ENCODE data around the gene HOMEZ.
A peak's percentile ranks its signal among the peaks of the same experiment; 100 is the strongest.

HOMEZ gene

DNA sequence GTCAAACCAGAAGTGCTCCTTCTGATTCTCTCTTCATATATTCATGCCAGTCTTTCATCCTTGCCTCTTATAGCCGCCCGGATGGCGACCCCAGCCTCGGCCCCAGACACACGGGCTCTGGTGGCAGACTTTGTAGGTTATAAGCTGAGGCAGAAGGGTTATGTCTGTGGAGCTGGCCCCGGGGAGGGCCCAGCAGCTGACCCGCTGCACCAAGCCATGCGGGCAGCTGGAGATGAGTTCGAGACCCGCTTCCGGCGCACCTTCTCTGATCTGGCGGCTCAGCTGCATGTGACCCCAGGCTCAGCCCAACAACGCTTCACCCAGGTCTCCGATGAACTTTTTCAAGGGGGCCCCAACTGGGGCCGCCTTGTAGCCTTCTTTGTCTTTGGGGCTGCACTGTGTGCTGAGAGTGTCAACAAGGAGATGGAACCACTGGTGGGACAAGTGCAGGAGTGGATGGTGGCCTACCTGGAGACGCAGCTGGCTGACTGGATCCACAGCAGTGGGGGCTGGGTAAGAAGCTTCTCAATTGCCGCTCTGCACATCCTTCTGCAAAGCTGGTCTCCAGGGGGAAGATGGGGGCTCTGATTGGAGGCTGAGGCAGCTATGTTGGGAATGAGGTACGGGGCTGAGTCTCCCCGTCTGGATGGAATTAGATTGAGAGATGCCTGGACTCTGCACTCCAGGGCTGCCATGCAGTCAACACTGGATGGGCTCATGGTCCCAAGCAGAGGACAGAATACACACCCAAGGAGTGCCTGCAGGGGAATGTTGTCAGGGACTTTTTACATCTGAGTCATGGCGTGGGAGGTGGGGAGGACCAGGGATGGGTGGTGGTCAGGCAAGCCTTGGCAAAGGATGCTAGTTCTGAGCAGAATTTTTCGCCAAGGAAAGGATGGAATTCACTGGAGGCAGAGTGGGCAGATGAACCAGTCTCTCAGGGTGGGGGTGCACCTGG is 22.0 kb upstream of the HOMEZ start:
- no peak for DNase-seq (ENCODE audit: low spot score)

GRCh38 chr14:23307146-23307530 is 21.2 kb upstream of the HOMEZ start:
- no peak for DNase-seq (ENCODE audit: low spot score)

DNA sequence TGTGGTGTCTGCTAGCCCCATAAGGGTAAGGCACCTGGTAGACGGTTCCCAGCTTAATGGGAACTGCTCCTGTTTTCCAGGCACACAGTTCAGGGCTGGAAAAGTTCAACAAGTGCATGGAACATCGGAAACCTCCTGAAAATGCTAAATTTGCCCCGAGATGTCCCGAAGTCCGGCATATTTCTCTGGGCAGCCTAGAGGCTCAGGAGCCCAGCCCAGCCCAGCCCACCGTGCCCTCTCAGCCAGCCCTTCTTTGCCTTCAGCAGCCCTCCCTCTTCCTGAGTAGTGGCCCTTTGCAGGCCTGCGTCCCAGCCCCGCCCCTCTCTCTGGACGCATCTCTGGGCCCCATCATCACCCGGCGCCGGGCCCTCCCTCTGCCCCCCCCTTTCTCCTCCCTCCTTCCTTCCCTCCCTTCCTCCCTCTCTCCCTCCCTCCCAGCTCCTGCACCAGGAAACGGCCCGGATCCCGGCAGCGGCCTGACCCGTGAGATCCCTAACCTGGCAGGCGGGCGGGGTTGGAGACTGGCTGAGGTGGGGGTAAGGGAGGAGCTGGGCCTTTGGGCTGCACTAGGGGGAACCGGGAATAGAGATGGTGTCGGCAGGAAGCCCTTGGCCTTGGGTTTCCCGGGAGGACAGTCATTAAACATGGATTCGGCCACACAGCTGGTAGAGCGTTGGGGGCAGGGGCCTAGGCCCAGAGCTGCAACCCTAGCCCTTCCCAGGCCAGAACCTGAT is 20.6 kb upstream of the HOMEZ start, which contains the start of gene BCL2L2:
Gene BCL2L2, plus strand, starts transcription at position 422 of the 734 bp plus-strand sequence. CDS start 935 bp downstream, outside the sequence.
- DNase-seq (ENCODE audit: low spot score): peak; percentile 87

- DNase-seq (ENCODE audit: low spot score): peak; percentile 69
Measured at GRCh38 chr14:23302290-23303225, 16.6 kb upstream of the HOMEZ start, which contains the start of gene PPP1R3E. Gene PPP1R3E (minus strand): TSS chr14:23302859. CDS start chr14:23302576, 283 bp downstream.

DNA sequence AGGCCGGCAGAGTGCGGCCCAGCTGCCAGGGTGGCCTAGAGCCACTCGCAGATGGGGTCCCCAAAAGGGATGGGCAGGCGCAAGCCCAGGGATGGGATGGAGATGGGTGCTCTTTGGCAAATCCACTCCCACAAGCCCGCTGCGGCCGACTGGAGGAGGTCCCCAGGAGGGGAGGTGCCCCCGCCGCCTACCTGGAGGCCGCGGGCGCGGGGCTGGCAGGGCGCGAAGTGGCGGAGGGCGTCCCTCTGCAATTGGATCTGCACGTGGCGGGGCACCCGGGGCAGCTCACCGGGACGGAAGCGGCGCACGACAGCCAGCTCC is 16.0 kb upstream of the HOMEZ start:
- DNase-seq (ENCODE audit: low spot score): no peak

DNA sequence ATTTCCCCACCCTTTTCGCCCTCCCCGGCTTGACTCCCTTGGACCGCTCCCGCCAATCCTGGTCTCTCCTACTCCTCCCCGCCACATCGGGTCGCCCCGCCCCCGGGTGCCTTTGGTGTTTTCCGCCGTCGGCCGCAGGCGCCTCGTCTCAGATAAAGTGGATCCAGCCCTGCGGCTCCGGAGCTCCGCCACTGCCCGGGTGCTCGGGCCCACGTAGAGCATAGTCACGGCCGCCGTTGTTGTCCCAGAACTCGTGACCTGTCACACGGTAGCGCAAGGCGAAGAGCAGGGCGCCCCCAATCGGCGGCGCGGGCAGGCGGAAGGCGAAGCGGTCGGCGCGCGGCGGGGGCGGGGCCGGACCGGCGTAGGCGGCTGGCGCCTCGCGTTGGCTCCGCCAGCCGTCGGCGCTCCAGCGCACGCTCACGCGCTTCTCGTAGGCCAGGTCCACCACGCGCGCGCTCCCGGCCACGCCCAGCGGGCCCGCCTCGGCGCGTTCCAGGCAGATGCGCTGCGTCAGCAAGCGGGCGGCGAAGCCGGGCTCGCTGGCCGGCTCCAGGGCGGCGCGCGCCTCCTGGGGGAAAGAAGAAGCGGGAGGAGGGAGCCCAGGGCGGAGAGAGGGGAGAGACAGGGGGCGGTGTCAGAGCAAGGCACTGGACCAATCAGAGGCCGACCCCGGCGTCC is 15.5 kb upstream of the HOMEZ start:
- DNase-seq (ENCODE audit: low spot score): peak; percentile 98

- no peak for DNase-seq (ENCODE audit: low spot score)
Measured at GRCh38 chr14:23300687-23301223, 14.8 kb upstream of the HOMEZ start.

- DNase-seq (ENCODE audit: low spot score): no peak
Measured at GRCh38 chr14:23299986-23300686, 14.2 kb upstream of the HOMEZ start.

- no peak for DNase-seq (ENCODE audit: low spot score)
Measured at GRCh38 chr14:23299211-23299957, 13.5 kb upstream of the HOMEZ start.

DNA sequence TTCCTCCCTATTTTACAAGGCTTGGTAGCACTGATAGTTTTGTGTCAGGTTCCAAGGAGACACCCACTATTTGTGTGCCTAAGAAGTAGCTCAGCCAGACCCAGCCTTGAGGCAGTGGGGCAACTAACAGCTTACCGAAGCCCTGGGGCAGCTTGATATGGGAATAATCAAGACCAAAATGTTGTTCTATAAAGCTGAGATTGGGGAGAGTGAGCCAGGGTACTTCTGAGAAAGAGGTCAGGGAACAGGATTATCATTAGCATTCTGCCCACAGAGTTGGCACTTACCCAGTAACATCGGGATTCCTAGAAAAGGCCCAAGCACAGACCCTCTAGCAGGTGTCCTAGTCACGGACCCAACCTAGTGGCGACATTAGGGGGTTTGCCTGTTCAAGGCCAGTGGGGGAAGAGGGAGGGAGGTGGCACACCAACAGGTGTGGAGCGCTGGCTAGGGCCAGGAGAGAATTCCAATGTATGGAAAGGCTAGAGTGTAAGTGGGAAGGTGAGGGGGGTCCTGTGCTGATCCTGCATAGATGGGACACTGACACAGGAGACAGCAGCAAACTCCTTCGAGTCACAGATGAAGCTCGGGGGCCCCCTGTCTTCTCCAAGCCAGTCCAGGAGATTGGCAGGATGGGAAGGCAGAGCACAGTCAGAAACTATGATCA is 11.8 kb upstream of the HOMEZ start:
- no peak for DNase-seq (ENCODE audit: low spot score)

DNA sequence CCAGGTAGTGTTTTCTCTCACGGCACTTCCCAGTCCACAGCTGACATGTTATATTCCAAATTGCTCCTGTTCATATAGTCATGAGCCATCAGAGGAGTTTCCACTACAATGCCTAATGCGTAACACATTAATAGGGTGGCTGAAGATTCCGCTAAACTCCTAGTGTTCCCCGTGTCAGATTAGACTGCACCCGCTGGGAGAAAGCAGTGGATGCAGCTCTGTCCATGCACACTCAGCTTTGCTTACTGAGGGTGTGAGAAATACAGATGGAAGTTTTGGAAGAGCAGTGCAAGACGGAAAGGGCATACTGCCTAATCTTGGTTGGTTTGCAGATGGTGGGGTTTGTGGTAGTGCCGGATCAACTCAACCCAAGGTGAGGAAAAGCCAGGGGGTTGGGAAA is 11.2 kb upstream of the HOMEZ start:
- DNase-seq (ENCODE audit: low spot score): no peak

DNA sequence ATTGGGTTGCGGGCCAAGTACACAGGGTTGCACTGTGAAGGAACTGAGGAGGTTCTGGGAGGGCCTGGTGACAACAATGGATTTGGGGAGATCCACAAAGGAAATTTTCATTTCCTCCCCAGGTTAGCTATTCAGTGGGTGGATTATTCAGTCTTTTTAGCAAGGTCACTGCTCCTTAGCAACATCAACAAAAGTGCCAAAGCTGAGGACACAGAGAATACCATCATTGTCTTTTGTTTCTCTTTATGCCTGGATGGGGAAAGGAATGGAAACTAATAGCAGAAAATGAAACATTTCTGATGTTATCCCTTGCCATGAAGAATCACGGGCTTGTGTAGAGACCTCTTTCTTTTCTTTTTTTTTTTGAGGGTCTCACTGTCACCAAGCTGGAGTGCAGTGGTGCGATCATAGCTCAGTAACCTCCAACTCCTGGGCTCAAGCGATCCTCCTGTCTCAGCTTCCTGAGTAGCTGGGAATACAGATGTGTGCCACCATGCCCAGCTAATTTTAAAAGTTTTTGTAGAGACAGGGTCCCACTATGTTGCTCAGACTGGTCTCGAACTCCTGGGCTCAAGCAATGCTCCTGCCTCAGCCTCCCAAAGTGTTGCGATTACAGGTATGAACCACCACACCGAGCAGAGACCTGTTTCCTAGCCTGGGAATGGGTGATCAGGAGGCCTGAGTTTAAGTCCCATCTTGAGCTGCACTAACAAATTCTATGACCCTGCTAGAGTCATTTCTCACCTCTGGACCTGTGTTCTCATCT is 10.3 kb upstream of the HOMEZ start:
- no peak for DNase-seq (ENCODE audit: low spot score)

GRCh38 chr14:23294734-23295561 is 9.0 kb upstream of the HOMEZ start:
- DNase-seq (ENCODE audit: low spot score): peak; percentile 38

- DNase-seq (ENCODE audit: low spot score): no peak
Measured at GRCh38 chr14:23286902-23287479, 1.1 kb upstream of the HOMEZ start.

- DNase-seq (ENCODE audit: low spot score): no peak
Measured at GRCh38 chr14:23285530-23286019, 357 bp downstream of the HOMEZ start.

GRCh38 chr14:23284654-23285529 is 1.0 kb downstream of the HOMEZ start:
- peak; percentile 26 for DNase-seq (ENCODE audit: low spot score)

Measured in AG20443 (cell line).